MM.1S (cell line): Measurements from ENCODE around the gene ALDH1A3.

Experiments
- DNase-seq: peaks from one replicate; pipeline ENCODE4 v3.0.0-alpha.2; 2015
- H2AFZ ChIP-seq: fragments of 300-600 bp; sonication (generic); 2 replicates; pipeline ENCODE4 v1.6.0; 2016; ENCODE audit warnings: antibody characterized with exemption, low read length
- H3F3A ChIP-seq: fragments of 300-600 bp; sonication (generic); 2 replicates; pipeline ENCODE4 v1.6.1; 2016; ENCODE audit warnings: mild to moderate bottlenecking, antibody characterized with exemption, low read length, moderate library complexity, mixed read lengths; ENCODE audit not compliant: insufficient read depth
- H3K27ac ChIP-seq: fragments of 300-600 bp; sonication (generic); 2 replicates; pipeline ENCODE4 v1.5.1; 2016; ENCODE audit warnings: mild to moderate bottlenecking, low read length
- H3K27me3 ChIP-seq: fragments of 300-600 bp; sonication (generic); replicated peaks from 2 replicates; pipeline ENCODE4 v1.6.0; 2016; ENCODE audit warnings: low read length; ENCODE audit not compliant: insufficient read depth
- H3K36me3 ChIP-seq: fragments of 300-600 bp; sonication (generic); replicated peaks from 2 replicates; pipeline ENCODE4 v1.6.1; 2016; ENCODE audit warnings: mild to moderate bottlenecking, low read length, mixed read lengths; ENCODE audit not compliant: insufficient read depth
- H3K4me1 ChIP-seq: fragments of 300-600 bp; sonication (generic); 2 replicates; pipeline ENCODE4 v1.6.1; 2016; ENCODE audit warnings: low read length, mixed read lengths
- H3K4me2 ChIP-seq: fragments of 300-600 bp; sonication (generic); 2 replicates; pipeline ENCODE4 v1.6.0; 2016; ENCODE audit warnings: low read depth, low read length
- H3K4me3 ChIP-seq: fragments of 300-600 bp; sonication (generic); 2 replicates; pipeline ENCODE4 v1.5.1; 2016; ENCODE audit warnings: low read length, mixed read lengths
- H3K79me2 ChIP-seq: fragments of 300-600 bp; sonication (generic); 2 replicates; pipeline ENCODE4 v1.6.1; 2016; ENCODE audit warnings: mixed run types, low read length, mixed read lengths
- H3K9ac ChIP-seq: fragments of 300-600 bp; sonication (generic); 2 replicates; pipeline ENCODE4 v1.6.1; 2016; ENCODE audit warnings: low read length, mixed read lengths
- H3K9me2 ChIP-seq: fragments of 300-600 bp; sonication (generic); replicated peaks from 2 replicates; pipeline ENCODE4 v1.6.1; 2016; ENCODE audit warnings: mild to moderate bottlenecking, low read length, mixed read lengths; ENCODE audit not compliant: insufficient read depth
- H3K9me3 ChIP-seq: fragments of 300-600 bp; sonication (generic); replicated peaks from 2 replicates; pipeline ENCODE4 v1.6.1; 2016; ENCODE audit warnings: mild to moderate bottlenecking, low read length, mixed read lengths; ENCODE audit not compliant: insufficient read depth
- H4K20me1 ChIP-seq: fragments of 300-600 bp; sonication (generic); 2 replicates; pipeline ENCODE4 v1.6.1; 2016; ENCODE audit warnings: mild to moderate bottlenecking, low read length, moderate library complexity, mixed read lengths; ENCODE audit not compliant: insufficient read depth
- CTCF ChIP-seq: fragments of 300-600 bp; sonication (generic); IDR thresholded peaks from 2 replicates; pipeline ENCODE4 v1.5.1; 2016; ENCODE audit warnings: antibody characterized with exemption, low read length, mixed read lengths
- EZH2 ChIP-seq: fragments of 300-600 bp; sonication (generic); optimal IDR thresholded peaks from 2 replicates; pipeline ENCODE3; 2017; ENCODE audit warnings: low read depth, mild to moderate bottlenecking, antibody characterized with exemption, low read length, mixed read lengths
- EZH2phosphoT487 ChIP-seq: fragments of 300-600 bp; sonication (generic); IDR thresholded peaks from 2 replicates; pipeline ENCODE4 v1.6.1; 2018; ENCODE audit warnings: antibody characterized with exemption, low read length

Gene ALDH1A3

GRCh38 chr15:100937171-100937570 lies 57.5 kb downstream of the ALDH1A3 start:
- no peaks in the 10 kb centered on the region for H3K27me3 ChIP-seq
- DNase-seq: no peak
- H3K9me3 ChIP-seq: no peaks in the 10 kb centered on the region
- H3K27ac ChIP-seq: no peak overlapping the region
- H3K9me2 ChIP-seq: no peaks in the 10 kb centered on the region
- peaks cover 13% of the 10 kb centered on the region; the same call in 1 of the 2 replicates for H3K4me1 ChIP-seq
- no peaks in the 10 kb centered on the region for H3K36me3 ChIP-seq
- no peak overlapping the region for H2AFZ ChIP-seq
- no peak overlapping the region for H3K9ac ChIP-seq
- peaks cover 75% of the 10 kb centered on the region for H3K79me2 ChIP-seq
- H3K4me3 ChIP-seq: no peak overlapping the region
- H3F3A ChIP-seq: no peaks in the 10 kb centered on the region
- TF ChIP-seq CTCF: no peak
- no peak for TF ChIP-seq EZH2phosphoT487
- TF ChIP-seq EZH2: no peak
- no peaks in the 10 kb centered on the region for H4K20me1 ChIP-seq
- H3K4me2 ChIP-seq: no peak overlapping the region

DNA sequence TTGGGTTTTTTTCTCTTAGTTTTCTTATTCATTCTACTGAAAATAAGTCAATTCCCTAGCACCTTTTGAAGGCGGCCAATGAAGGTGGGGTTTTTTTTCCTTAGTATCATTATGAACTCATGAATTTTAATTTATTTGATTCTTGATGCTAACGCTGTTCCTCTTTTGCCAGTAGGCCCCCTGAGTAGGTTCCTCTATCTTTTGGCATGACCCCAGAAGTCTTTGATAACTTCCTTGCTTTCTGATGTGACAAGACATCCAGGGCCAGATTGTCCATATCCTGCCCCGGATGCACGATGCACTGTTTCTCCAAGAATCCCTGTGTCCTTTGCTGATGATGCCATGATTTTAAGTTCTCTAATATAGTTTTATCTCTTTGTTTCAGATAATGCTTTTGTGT lies 60.2 kb downstream of the ALDH1A3 start:
- H4K20me1 ChIP-seq: no peaks in the 10 kb centered on the region
- no peaks in the 10 kb centered on the region for H3F3A ChIP-seq
- H3K36me3 ChIP-seq: no peaks in the 10 kb centered on the region
- DNase-seq: no peak
- no peak overlapping the region for H3K4me2 ChIP-seq
- 0 out of 2 replicates have a peak, but pooled peaks cover 5% of the 10 kb centered on the region for H3K4me1 ChIP-seq
- H3K27me3 ChIP-seq: no peaks in the 10 kb centered on the region
- peaks cover 67% of the 10 kb centered on the region for H3K79me2 ChIP-seq
- H3K9me2 ChIP-seq: no peaks in the 10 kb centered on the region
- no peak overlapping the region for H3K27ac ChIP-seq
- H3K4me3 ChIP-seq: no peak overlapping the region
- H3K9me3 ChIP-seq: no peaks in the 10 kb centered on the region
- H2AFZ ChIP-seq: no peak overlapping the region
- no peak overlapping the region for H3K9ac ChIP-seq
- TF ChIP-seq EZH2phosphoT487 (no peak), EZH2 (no peak), CTCF (no peak)

GRCh38 chr15:100940767-100941379 lies 61.2 kb downstream of the ALDH1A3 start:
- DNase-seq: no peak
- TF ChIP-seq EZH2phosphoT487 (no peak), CTCF (no peak), EZH2 (no peak)
- H3K9ac ChIP-seq: no peak overlapping the region
- H3K4me3 ChIP-seq: no peak overlapping the region
- no peak overlapping the region for H3K4me2 ChIP-seq
- H3K9me2 ChIP-seq: no peaks in the 10 kb centered on the region
- H3K9me3 ChIP-seq: no peaks in the 10 kb centered on the region
- H3K36me3 ChIP-seq: no peaks in the 10 kb centered on the region
- H3K79me2 ChIP-seq: peaks cover 61% of the 10 kb centered on the region
- no peaks in the 10 kb centered on the region for H3F3A ChIP-seq
- H3K27ac ChIP-seq: no peak overlapping the region
- 0 out of 2 replicates have a peak, but pooled peaks cover 5% of the 10 kb centered on the region for H3K4me1 ChIP-seq
- H4K20me1 ChIP-seq: no peaks in the 10 kb centered on the region
- no peak overlapping the region for H2AFZ ChIP-seq
- H3K27me3 ChIP-seq: no peaks in the 10 kb centered on the region
